GM13976 (cell line): ENCODE measurements around the gene PREP.
A peak's percentile ranks its signal among the peaks of the same experiment; 100 is the strongest.
"Not testable (repeated sequence)": the region's sequence is repeated elsewhere in the genome, so short reads cannot be mapped to it uniquely, and the experiment has no call there.

Experiments
- DNase-seq: peaks from one replicate; pipeline ENCODE4 v3.0.0; 2012; ENCODE audit warnings: low spot score
- CTCF ChIP-seq: IDR thresholded peaks from 2 replicates; pipeline ENCODE4 v1.5.1; 2012; ENCODE audit warnings: borderline replicate concordance, mild to moderate bottlenecking; ENCODE audit not compliant: insufficient read depth; ENCODE audit errors: extremely low read depth, missing control alignments, control extremely low read depth
- in situ Hi-C: fragments of 300-500 bp; cut with MboI; formaldehyde crosslinking; loops from one replicate; pipeline ENCODE4 v1.12.0; 2022; ENCODE audit warnings: low sequenced_read_pairs, mixed read lengths, inconsistent platforms; ENCODE audit not compliant: unreplicated experiment

Gene PREP

DNA sequence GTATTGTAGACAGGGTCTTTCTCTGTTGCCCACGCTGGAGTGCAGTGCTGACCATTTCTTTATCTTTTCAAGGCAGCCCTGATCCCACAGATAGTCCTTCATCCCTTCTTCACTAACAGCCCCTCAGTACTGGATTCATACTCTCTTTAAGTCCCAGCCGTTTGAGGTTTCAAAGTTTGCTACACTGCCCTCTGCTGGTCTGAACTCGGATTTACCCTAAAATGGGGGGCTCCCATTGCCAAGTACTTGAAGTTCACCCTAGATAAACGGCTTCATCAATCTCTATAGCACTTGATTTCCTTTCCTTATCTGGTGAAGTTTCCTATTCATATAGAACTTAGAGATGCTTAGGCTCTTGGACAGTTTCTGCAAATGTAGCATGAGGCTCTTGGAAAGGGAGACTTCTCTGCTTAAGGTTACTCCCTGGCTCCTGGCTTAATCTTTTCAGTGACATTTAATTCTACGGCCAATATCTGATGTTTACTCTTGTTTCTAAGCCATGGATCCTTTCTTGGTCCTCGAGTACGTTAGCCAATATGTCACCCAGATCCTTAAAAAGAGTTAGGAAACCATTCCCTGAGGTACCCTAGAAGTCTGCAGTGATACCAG, 21.4 kb upstream of the PREP start:
- in situ Hi-C loops: no loop called here
- peak; percentile 56 for DNase-seq
- TF ChIP-seq CTCF: peak; percentile 38

DNA sequence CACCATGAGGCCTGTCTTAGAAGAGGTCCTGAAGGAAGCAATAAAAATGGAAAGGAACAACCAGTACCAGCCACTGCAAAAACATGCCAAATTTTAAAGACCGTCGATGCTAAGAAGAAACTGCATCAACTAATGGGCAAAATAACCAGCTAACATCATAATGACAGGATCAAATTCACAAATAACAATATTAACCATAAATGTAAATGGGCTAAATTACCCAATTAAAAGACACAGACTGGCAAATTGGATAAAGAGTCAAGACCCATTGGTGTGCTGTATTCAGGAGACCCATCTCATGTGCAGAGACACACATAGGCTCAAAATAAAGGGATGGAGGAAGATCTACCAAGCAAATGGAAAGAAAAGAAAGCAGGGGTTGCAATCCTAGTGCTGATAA, 14.1 kb upstream of the PREP start:
- in situ Hi-C loops: loop anchor here (10.0 kb wide), 1 partner anchor 322 kb away; no protein-coding TSS in a partner anchor
- not testable (repeated sequence) for DNase-seq

- in situ Hi-C loops: loop anchor here (10.0 kb wide), 1 partner anchor 315 kb away; no protein-coding TSS in a partner anchor
- no peak for DNase-seq
- no peak for TF ChIP-seq CTCF
Observed at GRCh38 chr6:105409734-105410133, 6.9 kb upstream of the PREP start.

- peak; percentile 47 for DNase-seq
- TF ChIP-seq CTCF: no peak
- in situ Hi-C loops: no loop called here
Observed at GRCh38 chr6:105402090-105402938, 568 bp downstream of the PREP start.

DNA sequence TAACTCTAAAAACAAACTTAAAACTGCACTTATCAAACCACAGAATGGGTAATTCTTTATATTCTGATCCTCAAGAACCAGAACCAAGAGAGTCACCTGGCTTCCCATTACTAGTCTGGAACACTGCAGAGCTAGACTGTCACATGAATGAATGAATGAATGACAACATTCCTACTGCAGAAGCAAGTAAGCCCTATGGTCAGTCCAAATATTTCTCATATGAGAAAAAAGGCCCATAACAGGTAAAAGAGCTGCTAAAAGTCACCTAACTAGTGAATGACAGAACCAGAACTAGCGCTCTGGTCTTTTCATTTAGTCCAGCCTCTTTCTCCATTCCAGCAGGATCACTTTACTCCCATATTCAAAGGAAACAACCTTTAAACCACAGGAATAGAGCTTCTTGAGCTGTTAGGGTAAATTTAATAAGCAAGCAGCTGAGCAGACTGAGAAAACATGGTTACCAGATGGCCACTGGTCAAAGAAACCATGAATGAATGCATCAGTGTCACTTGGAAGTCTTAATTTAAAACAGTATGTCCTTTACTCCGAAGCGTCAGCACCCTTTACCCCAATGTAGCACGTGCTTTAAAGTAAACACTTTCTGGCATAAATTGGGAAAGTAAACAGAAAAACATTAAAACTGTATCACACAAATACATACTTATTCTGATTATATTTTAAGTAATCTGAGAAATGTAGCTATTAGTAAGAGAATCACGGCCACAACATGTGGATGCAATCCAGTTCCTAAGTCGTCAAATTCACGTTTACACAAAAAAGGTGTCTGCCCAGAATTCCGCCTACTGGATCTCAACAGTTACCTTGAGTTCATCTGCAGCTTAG, 1.4 kb downstream of the PREP start:
- no peak for DNase-seq
- in situ Hi-C loops: no loop called here
- no peak for TF ChIP-seq CTCF

DNA sequence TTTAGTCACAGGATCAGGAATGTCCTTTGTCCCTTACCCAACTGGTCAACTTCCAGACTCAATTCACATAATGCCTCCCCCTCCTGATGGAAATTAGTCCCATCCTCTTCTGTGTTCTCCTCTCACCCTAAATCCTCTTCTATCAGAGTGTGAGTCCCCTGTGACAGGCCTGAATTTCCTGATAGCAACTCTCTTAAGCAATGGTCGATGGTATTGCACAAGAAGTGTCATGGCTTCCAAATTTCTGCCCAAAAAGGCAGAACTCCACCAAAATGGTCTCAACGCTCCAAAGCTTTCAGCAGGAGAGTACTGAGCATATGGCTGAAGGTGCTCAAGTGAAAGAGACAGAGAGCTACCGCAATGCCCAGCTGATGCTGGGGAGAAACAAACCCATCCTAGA, 2.4 kb downstream of the PREP start:
- in situ Hi-C loops: no loop called here
- DNase-seq: no peak
- no peak for TF ChIP-seq CTCF

GRCh38 chr6:105398859-105399258, 4.0 kb downstream of the PREP start:
- DNase-seq: no peak
- in situ Hi-C loops: no loop called here
- no peak for TF ChIP-seq CTCF
